Endodermal cell (in vitro differentiated cells): ENCODE results near the gene COL9A3. TPM values are rescaled to one million over a fixed set of nuclear protein-coding genes. Genes with fewer than 3 reads are reported as not detected.

ENCODE experiments used
- DNase-seq: peaks from one replicate; pipeline ENCODE4 v3.0.0-alpha.2; 2017
- H3K27ac ChIP-seq: 2 replicates; pipeline ENCODE4 v1.5.1; 2013; ENCODE audit warnings: mild to moderate bottlenecking, low read depth, low read length, moderate library complexity
- H3K27me3 ChIP-seq: 2 replicates; pipeline ENCODE4 v1.6.1; 2013; ENCODE audit warnings: mild to moderate bottlenecking, low read length, moderate library complexity; ENCODE audit not compliant: insufficient read depth, control insufficient read depth, poor library complexity, severe bottlenecking
- H3K36me3 ChIP-seq: 2 replicates; pipeline ENCODE4 v1.7.0; 2013; ENCODE audit warnings: mild to moderate bottlenecking, low read length, moderate library complexity; ENCODE audit not compliant: control insufficient read depth, insufficient read depth
- H3K4me1 ChIP-seq: one replicate; pipeline ENCODE4 v1.7.0; 2013; ENCODE audit warnings: low read length; ENCODE audit not compliant: control insufficient read depth, insufficient read depth
- H3K4me3 ChIP-seq: 2 replicates; pipeline ENCODE4 v1.5.1; 2013; ENCODE audit warnings: mild to moderate bottlenecking, low read length, moderate library complexity
- H3K9ac ChIP-seq: 2 replicates; pipeline ENCODE4 v1.6.1; 2013; ENCODE audit warnings: mild to moderate bottlenecking, low read length, moderate library complexity; ENCODE audit not compliant: poor library complexity, severe bottlenecking; ENCODE audit errors: extremely low read depth
- H3K9me3 ChIP-seq: 2 replicates; pipeline ENCODE4 v1.6.1; 2013; ENCODE audit warnings: mild to moderate bottlenecking, low read length, moderate library complexity; ENCODE audit not compliant: control insufficient read depth
- H3K27ac Mint-ChIP-seq: 2 replicates; pipeline ENCODE4 v1.8.0; 2020; ENCODE audit warnings: mixed read lengths
- H3K27me3 Mint-ChIP-seq: 2 replicates; pipeline ENCODE4 v1.8.0; 2021; ENCODE audit warnings: mild to moderate bottlenecking, mixed read lengths; ENCODE audit not compliant: insufficient read depth
- H3K36me3 Mint-ChIP-seq: 2 replicates; pipeline ENCODE4 v1.8.0; 2020; ENCODE audit warnings: low read depth, mixed read lengths
- H3K4me1 Mint-ChIP-seq: 2 replicates; pipeline ENCODE4 v1.8.0; 2020; ENCODE audit warnings: mixed read lengths
- H3K4me3 Mint-ChIP-seq: 2 replicates; pipeline ENCODE4 v1.8.0; 2020; ENCODE audit warnings: mild to moderate bottlenecking, moderate library complexity, mixed read lengths
- H3K9me3 Mint-ChIP-seq: 2 replicates; pipeline ENCODE4 v1.8.0; 2020; ENCODE audit warnings: mild to moderate bottlenecking, mixed read lengths
- CTCF ChIP-seq: fragments of 200-600 bp; sonication (generic); conservative IDR thresholded peaks from 2 replicates; pipeline ENCODE4 v1.5.0; 2021; ENCODE audit warnings: antibody characterized with exemption, mild to moderate bottlenecking
- WGBS, 2 experiments: methylation state at CpG; one replicate each; pipeline versions ENCODE4 v1.1.5 to v1.1.7; 2013; ENCODE audit warnings: missing lambda C conversion rate in 2 of 2, mixed read lengths in 1 of 2; ENCODE audit not compliant: insufficient coverage in 1 of 2, insufficient read length in 1 of 2; 5-methylcytosine and 5-hydroxymethylcytosine counted together
- total RNA-seq, 2 donors: library from RNA; stranded (reverse); fragmentation: NEBNext Ultra II Directional in 1 of 2; extraction: Animal tissue kit (Norgen Biotek cat#: 25700) in 1 of 2; gene quantifications; 2 replicates in 1 of 2; 3 replicates in 1 of 2; pipeline ENCODE4 v1.2.1, GENCODE V29; 2021

Gene COL9A3
- total RNA-seq, 2 donors from 2014 or later, result 48.9 to 133 TPM

DNA sequence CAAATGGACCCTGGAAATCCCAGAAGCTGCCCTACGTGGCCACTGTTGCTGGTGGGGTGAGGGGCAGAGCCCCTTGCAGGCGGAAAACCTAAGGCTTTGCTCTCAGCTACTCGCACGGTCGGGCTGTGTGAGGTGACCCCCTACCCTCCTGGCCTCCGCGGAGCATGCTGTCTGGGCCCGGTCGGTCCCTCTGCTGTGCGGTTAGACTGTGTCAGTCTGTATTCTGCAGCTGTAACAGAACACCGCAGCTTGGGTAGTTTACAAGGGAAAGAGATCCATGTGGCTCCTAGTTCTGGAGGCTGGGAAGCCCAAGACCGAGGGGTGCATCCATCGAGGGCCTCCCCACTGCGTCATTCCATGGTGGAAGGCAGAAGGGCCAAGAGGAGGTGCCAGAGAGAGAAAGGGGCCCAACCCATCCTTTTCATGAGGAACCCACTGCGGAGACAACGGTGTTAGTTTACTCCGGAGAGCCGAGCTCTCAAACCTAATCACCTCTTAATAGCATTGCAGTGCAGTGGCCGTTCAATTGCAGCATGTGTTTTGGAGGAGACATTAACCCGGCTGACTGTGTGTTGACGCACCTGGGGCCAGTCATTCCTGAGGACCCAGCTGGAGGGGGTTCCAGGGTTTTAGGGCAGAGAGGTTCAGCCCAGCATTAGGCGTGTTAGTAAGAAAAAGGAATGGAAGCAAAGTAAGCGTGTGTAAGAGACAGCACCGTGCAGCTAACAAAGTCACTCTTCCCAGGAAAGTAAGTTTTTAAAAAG is 18.3 kb downstream of the COL9A3 start:
- H3K27ac ChIP-seq, result no peak overlapping the region
- H3K9ac ChIP-seq, result no peak overlapping the region
- H3K36me3 ChIP-seq, result peaks cover 51% of the 10 kb centered on the region
- no peaks in the 10 kb centered on the region for H3K9me3 Mint-ChIP-seq
- no peak overlapping the region for H3K4me3 ChIP-seq
- H3K36me3 Mint-ChIP-seq, result peaks cover 32% of the 10 kb centered on the region
- H3K4me1 ChIP-seq, result no peaks in the 10 kb centered on the region
- no peaks in the 10 kb centered on the region for H3K27me3 Mint-ChIP-seq
- H3K27me3 ChIP-seq, result no peaks in the 10 kb centered on the region
- no peak for TF ChIP-seq CTCF
- 90 to 94% methylated on average over 19 to 24 of the region's 24 CpGs for WGBS, 2 experiments
- no peak for DNase-seq
- H3K4me3 Mint-ChIP-seq, result no peak overlapping the region
- no peaks in the 10 kb centered on the region for H3K9me3 ChIP-seq
- peaks cover 12% of the 10 kb centered on the region for H3K4me1 Mint-ChIP-seq
- no peak overlapping the region for H3K27ac Mint-ChIP-seq

GRCh38 chr20:62835931-62836861 is 19.3 kb downstream of the COL9A3 start:
- no peak for TF ChIP-seq CTCF
- Mint-ChIP-seq H3K4me1 (peaks cover 12% of the 10 kb centered on the region), H3K9me3 (no peaks in the 10 kb centered on the region), H3K4me3 (no peak overlapping the region), H3K36me3 (peaks cover 32% of the 10 kb centered on the region), H3K27me3 (no peaks in the 10 kb centered on the region), H3K27ac (no peak overlapping the region)
- Histone ChIP-seq H3K27me3 (no peaks in the 10 kb centered on the region), H3K27ac (no peak overlapping the region), H3K36me3 (peaks cover 51% of the 10 kb centered on the region), H3K4me1 (no peaks in the 10 kb centered on the region), H3K4me3 (no peak overlapping the region), H3K9ac (no peak overlapping the region), H3K9me3 (no peaks in the 10 kb centered on the region)
- DNase-seq, result no peak
- WGBS, 2 experiments, result 91 to 98% methylated on average over 38 to 52 of the region's 52 CpGs

- Histone ChIP-seq H3K4me1 (no peaks in the 10 kb centered on the region), H3K27ac (no peak overlapping the region), H3K9me3 (no peaks in the 10 kb centered on the region), H3K27me3 (no peaks in the 10 kb centered on the region), H3K9ac (no peak overlapping the region), H3K4me3 (no peak overlapping the region), H3K36me3 (peaks cover 47% of the 10 kb centered on the region)
- Mint-ChIP-seq H3K4me1 (peaks cover 8% of the 10 kb centered on the region), H3K9me3 (no peaks in the 10 kb centered on the region), H3K4me3 (no peak overlapping the region), H3K27ac (no peak overlapping the region), H3K36me3 (peaks cover 27% of the 10 kb centered on the region), H3K27me3 (no peaks in the 10 kb centered on the region)
- no peak for DNase-seq
- WGBS, 2 experiments, result 96 to 98% methylated on average over 19 of the region's 19 CpGs
- no peak for TF ChIP-seq CTCF
Measured at GRCh38 chr20:62836967-62837490, 20.2 kb downstream of the COL9A3 start.
